Measurements from ENCODE around the gene ARHGAP22. TPM values are rescaled to one million over a fixed set of nuclear protein-coding genes. Genes with fewer than 3 reads are reported as not detected.

ARHGAP22 gene
- total RNA-seq, 6 donors from 2014 or later, result 1.4 to 25.1 (median 7.1) TPM

DNA sequence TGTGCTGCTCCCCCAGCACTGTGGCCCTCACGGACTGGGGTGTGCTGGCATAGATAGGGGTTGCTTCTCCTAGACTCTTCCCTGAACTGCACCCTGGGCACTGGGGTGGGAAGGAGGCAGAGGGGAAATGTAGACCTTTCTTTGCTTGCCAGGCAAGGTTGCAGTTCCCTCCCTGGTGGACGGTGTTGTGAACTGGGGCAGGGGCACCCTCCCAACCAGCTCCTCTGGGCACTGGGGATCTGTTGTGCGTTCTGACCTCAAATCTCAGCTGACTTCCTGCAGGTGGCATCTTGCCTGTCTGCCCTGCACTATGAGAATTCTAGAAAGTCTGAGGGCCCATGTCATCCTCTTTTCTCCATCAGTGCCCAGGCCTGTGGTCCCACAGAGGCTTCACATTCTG is 53.9 kb downstream of the ARHGAP22 start:
- TF ChIP-seq, protein P1, sequence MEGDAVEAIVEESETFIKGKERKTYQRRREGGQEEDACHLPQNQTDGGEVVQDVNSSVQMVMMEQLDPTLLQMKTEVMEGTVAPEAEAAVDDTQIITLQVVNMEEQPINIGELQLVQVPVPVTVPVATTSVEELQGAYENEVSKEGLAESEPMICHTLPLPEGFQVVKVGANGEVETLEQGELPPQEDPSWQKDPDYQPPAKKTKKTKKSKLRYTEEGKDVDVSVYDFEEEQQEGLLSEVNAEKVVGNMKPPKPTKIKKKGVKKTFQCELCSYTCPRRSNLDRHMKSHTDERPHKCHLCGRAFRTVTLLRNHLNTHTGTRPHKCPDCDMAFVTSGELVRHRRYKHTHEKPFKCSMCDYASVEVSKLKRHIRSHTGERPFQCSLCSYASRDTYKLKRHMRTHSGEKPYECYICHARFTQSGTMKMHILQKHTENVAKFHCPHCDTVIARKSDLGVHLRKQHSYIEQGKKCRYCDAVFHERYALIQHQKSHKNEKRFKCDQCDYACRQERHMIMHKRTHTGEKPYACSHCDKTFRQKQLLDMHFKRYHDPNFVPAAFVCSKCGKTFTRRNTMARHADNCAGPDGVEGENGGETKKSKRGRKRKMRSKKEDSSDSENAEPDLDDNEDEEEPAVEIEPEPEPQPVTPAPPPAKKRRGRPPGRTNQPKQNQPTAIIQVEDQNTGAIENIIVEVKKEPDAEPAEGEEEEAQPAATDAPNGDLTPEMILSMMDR (IDR thresholded peaks at IDR 0.05), result no peak
- no peak for TF ChIP-seq EP300 (IDR thresholded peaks at IDR 0.05)
- TF ChIP-seq POLR2AphosphoS5 (IDR thresholded peaks at IDR 0.05), result no peak
- TF ChIP-seq POLR2A (IDR thresholded peaks at IDR 0.05), result no peak
- H3K36me3 ChIP-seq, result no peaks in the 10 kb centered on the region
- no peaks in the 10 kb centered on the region for H3K9me3 ChIP-seq
- H3K4me1 ChIP-seq, result no peaks in the 10 kb centered on the region
- no peaks in the 10 kb centered on the region for H3K27me3 ChIP-seq
- ATAC-seq (ENCODE audit: low FRiP score in 2 of 2) (no peak), DNase-seq (no peak)
- WGBS, 2 donors, result 42 to 47% methylated on average over 2 to 3 of the region's 3 CpGs
- no peak overlapping the region for H3K27ac ChIP-seq
- no peak overlapping the region for H3K4me3 ChIP-seq

DNA sequence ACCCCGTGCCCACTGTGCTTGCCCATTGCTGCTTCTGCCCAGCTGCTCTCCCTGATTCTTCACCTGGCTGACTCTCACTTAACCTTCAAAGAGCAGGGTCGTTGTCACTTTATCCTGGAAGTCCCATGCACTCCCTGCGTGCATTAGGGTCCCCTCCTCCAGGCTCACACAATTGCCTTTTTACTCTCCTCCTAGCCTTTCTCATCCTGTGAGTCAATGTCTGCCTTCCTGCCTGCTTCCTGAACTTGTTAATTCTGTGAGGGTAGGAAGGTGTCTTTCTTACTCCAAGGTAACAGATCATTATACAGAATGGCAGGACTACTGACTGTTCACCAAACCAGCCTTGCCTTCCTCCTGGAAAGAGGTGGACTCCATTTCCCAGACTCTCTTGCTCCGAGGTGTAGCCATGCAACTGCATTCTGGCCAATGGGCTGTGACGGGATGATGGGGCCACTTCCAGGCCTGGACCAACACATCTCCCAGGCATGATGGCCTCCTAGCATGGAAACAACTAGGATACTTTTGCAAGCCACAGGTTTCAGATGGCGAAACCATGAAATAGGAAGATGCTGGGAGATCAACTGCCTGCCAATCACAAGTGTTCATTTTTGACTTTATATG is 54.7 kb downstream of the ARHGAP22 start:
- no peaks in the 10 kb centered on the region for H3K4me1 ChIP-seq
- H3K4me3 ChIP-seq, result no peak overlapping the region
- DNase-seq, result no peak
- WGBS, 2 donors, result 83 to 89% methylated on average over 6 of the region's 6 CpGs
- no peaks in the 10 kb centered on the region for H3K9me3 ChIP-seq
- no peaks in the 10 kb centered on the region for H3K27me3 ChIP-seq
- no peak for TF ChIP-seq EP300 (IDR thresholded peaks at IDR 0.05)
- TF ChIP-seq POLR2AphosphoS5 (IDR thresholded peaks at IDR 0.05), result no peak
- no peak for TF ChIP-seq POLR2A (IDR thresholded peaks at IDR 0.05)
- TF ChIP-seq, protein P1 (IDR thresholded peaks at IDR 0.05), result no peak
- no peak overlapping the region for H3K27ac ChIP-seq
- no peaks in the 10 kb centered on the region for H3K36me3 ChIP-seq
- ATAC-seq (ENCODE audit: low FRiP score in 2 of 2), result no peak

DNA sequence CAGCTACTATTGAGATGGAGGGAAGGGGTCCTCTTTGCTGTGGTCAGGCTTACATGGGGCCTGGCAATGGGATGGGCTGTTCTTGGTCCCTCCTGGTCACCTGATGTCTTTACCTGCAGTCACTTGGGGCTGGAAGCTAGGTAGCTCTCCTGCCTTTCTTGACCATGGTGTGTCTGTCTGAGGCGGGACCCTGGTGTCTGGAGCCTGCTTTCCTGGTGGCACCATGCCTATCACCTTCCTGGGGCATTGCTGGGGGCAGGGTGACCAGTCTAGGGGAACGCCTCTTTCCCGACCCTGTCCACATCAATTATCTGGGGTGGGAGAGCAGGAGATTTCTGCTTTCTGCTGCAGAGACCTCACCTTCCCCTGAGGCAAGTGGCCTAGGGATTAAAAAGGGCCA is 55.6 kb downstream of the ARHGAP22 start:
- 83 to 85% methylated on average over 3 of the region's 3 CpGs for WGBS, 2 donors
- no peaks in the 10 kb centered on the region for H3K36me3 ChIP-seq
- ATAC-seq (ENCODE audit: low FRiP score in 2 of 2), result no peak
- no peak for DNase-seq
- no peaks in the 10 kb centered on the region for H3K9me3 ChIP-seq
- H3K4me3 ChIP-seq, result no peak overlapping the region
- H3K27me3 ChIP-seq, result no peaks in the 10 kb centered on the region
- no peaks in the 10 kb centered on the region for H3K4me1 ChIP-seq
- H3K27ac ChIP-seq, result no peak overlapping the region
- TF ChIP-seq POLR2AphosphoS5 (IDR thresholded peaks at IDR 0.05) (no peak), POLR2A (IDR thresholded peaks at IDR 0.05) (no peak), EP300 (IDR thresholded peaks at IDR 0.05) (no peak)
- TF ChIP-seq, protein P1 (IDR thresholded peaks at IDR 0.05), result no peak

DNA sequence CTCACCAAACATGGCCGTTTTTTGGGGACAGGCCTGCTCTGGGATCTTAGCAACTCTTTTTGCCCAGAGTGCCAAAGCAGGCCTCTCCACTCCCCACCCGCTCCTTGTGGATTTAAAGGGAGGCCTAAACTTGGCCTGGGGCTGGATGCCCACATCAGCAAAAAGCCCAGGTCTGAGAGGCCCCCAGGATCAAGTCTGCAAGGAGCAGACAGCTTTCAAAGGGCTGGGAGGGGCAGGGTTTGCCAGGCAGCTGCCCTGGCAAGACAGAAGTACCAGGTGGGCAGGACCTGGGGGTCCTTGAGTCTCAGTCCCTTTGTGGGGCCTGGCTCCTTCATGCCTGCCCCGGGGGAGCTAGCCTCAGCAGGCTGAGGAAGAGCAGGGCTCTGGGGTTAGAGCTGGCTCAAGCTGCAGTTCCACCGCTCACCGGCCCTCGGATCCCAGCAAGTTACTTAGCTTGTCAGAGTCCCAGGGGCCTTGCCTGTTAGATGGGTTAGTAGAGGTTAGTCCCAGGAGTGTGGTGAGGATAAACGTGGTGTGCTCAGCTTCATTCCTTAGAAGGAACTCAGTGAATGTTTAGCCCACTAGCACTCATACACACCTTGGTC is 56.2 kb downstream of the ARHGAP22 start:
- Histone ChIP-seq H3K27ac (no peak overlapping the region), H3K9me3 (no peaks in the 10 kb centered on the region), H3K4me1 (no peaks in the 10 kb centered on the region), H3K36me3 (no peaks in the 10 kb centered on the region), H3K27me3 (no peaks in the 10 kb centered on the region), H3K4me3 (no peak overlapping the region)
- WGBS, 2 donors, result 74 to 85% methylated on average over 3 to 7 of the region's 7 CpGs
- no peak for ATAC-seq (ENCODE audit: low FRiP score in 2 of 2)
- no peak for TF ChIP-seq POLR2A (IDR thresholded peaks at IDR 0.05)
- TF ChIP-seq, protein P1 (IDR thresholded peaks at IDR 0.05), result no peak
- TF ChIP-seq EP300 (IDR thresholded peaks at IDR 0.05), result no peak
- TF ChIP-seq POLR2AphosphoS5 (IDR thresholded peaks at IDR 0.05), result no peak
- peak in 1 of 2 donors; percentile 9 for DNase-seq

DNA sequence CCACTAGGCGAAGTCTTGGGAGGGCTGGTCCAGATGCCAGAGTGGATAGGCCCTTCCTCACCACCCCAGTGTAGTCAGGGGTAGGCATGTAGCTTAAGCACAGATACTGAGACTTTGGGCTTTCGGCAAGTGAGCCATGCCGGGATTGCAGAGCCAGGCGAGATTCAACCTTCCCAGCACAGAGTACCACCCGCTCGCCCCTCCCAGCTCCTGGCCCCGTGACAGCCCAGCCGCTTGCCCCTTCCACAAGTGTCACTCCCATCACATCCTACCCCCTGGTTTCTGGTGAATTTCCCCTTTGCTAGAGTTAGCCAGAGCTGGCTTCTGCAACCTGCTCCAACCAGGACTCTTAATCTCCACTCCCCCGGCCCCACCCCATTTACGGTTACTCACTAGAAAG is 56.9 kb downstream of the ARHGAP22 start:
- ATAC-seq (ENCODE audit: low FRiP score in 2 of 2), result no peak
- WGBS, 2 donors, result 86 to 91% methylated on average over 10 of the region's 10 CpGs
- Histone ChIP-seq H3K36me3 (no peaks in the 10 kb centered on the region), H3K4me1 (no peaks in the 10 kb centered on the region), H3K27me3 (no peaks in the 10 kb centered on the region), H3K27ac (no peak overlapping the region), H3K9me3 (no peaks in the 10 kb centered on the region), H3K4me3 (no peak overlapping the region)
- TF ChIP-seq EP300 (IDR thresholded peaks at IDR 0.05) (no peak), POLR2AphosphoS5 (IDR thresholded peaks at IDR 0.05) (no peak), POLR2A (IDR thresholded peaks at IDR 0.05) (no peak)
- TF ChIP-seq, protein P1 (IDR thresholded peaks at IDR 0.05), result no peak
- DNase-seq, result peak in 1 of 2 donors; percentile 33

All from upper lobe of left lung (tissue), 6 donors.